Measurements from ENCODE around the gene SPIB.
"Not testable (repeated sequence)": the region's sequence is repeated elsewhere in the genome, so short reads cannot be mapped to it uniquely, and the experiment has no call there.

Gene SPIB

GRCh38 chr19:50418176-50419021 is at the start of gene SPIB:
Gene SPIB (plus strand): TSS chr19:50418938. CDS start chr19:50418963, 25 bp downstream.
- DNase-seq: no peak

GRCh38 chr19:50371914-50372475 is 46.7 kb upstream of the SPIB start:
- DNase-seq: no peak

GRCh38 chr19:50376166-50377050 is 42.3 kb upstream of the SPIB start, which contains the start of gene NR1H2:
Gene NR1H2 (plus strand): TSS chr19:50376457. CDS start chr19:50377606, 1,149 bp downstream.
- peak; percentile 84 for DNase-seq

- DNase-seq: no peak
Observed at GRCh38 chr19:50377051-50377461, 41.7 kb upstream of the SPIB start.

- no peak for DNase-seq
Observed at GRCh38 chr19:50377517-50377916, 41.2 kb upstream of the SPIB start.

GRCh38 chr19:50378169-50378862 is 40.4 kb upstream of the SPIB start:
- DNase-seq: no peak

- DNase-seq: no peak
Observed at GRCh38 chr19:50378863-50379236, 39.9 kb upstream of the SPIB start.

- no peak for DNase-seq
Observed at GRCh38 chr19:50379602-50380001, 39.1 kb upstream of the SPIB start.

- DNase-seq: no peak
Observed at GRCh38 chr19:50380137-50380536, 38.6 kb upstream of the SPIB start.

GRCh38 chr19:50380751-50381151 is 38.0 kb upstream of the SPIB start:
- DNase-seq: no peak

- DNase-seq: no peak
Observed at GRCh38 chr19:50381881-50382729, 36.6 kb upstream of the SPIB start.

- no peak for DNase-seq
Observed at GRCh38 chr19:50383001-50383851, 35.5 kb upstream of the SPIB start.

GRCh38 chr19:50383852-50384684 is 34.7 kb upstream of the SPIB start, which contains the start of gene POLD1:
Gene POLD1 (plus strand): TSS chr19:50384347. CDS start chr19:50398852, 14,505 bp downstream.
- DNase-seq: peak; percentile 94

- DNase-seq: no peak
Observed at GRCh38 chr19:50384685-50385535, 33.8 kb upstream of the SPIB start.

GRCh38 chr19:50387176-50387867 is 31.4 kb upstream of the SPIB start:
- no peak for DNase-seq

GRCh38 chr19:50387868-50388245 is 30.9 kb upstream of the SPIB start:
- DNase-seq: no peak

- not testable (repeated sequence) for DNase-seq
Observed at GRCh38 chr19:50390295-50390694, 28.4 kb upstream of the SPIB start.

GRCh38 chr19:50390952-50391351 is 27.8 kb upstream of the SPIB start:
- not testable (repeated sequence) for DNase-seq
